PC-9 (cell line): ENCODE measurements around the gene TRPV5. TPM values are rescaled to one million over a fixed set of nuclear protein-coding genes. Genes with fewer than 3 reads are reported as not detected.

Experiments used
- BruUV-seq: library from RNA; stranded (reverse); fragments of 400-500 nt; replicated peaks from 2 replicates; lab custom pipeline; 2021; lab: Mats Ljungman, UMichigan
- CTCF ChIA-PET: fragments of 300-600 bp; sonication (Branson Sonifier 250); formaldehyde crosslinking; loops from one replicate; lab custom pipeline; 2022; ENCODE audit warnings: antibody characterized with exemption; lab: Charles Lee
- POLR2A ChIA-PET: fragments of 300-600 bp; sonication (Branson Sonifier 250); formaldehyde crosslinking; loops from one replicate; lab custom pipeline; 2022; ENCODE audit warnings: antibody characterized with exemption; ENCODE audit not compliant: unreplicated experiment; lab: Charles Lee
- DNase-seq, 2 experiments: peaks; one replicate each; pipeline versions ENCODE4 v3.0.0 to v3.0.0-alpha.2; 2015 to 2022; ENCODE audit warnings: mixed read lengths in 1 of 2
- H2AFZ ChIP-seq: fragments of 200-600 bp; sonication (generic); 2 replicates; pipeline ENCODE4 v1.8.1; 2017; ENCODE audit warnings: antibody characterized with exemption
- H3F3A ChIP-seq: fragments of 200-600 bp; sonication (generic); 2 replicates; pipeline ENCODE4 v1.8.1; 2017; ENCODE audit warnings: antibody characterized with exemption, mild to moderate bottlenecking, low read depth; ENCODE audit not compliant: insufficient read depth
- H3K27ac ChIP-seq: fragments of 200-600 bp; sonication (generic); 2 replicates; pipeline ENCODE4 v1.6.1; 2016; ENCODE audit warnings: mixed run types
- H3K27me3 ChIP-seq: fragments of 200-600 bp; sonication (generic); 2 replicates; pipeline ENCODE4 v1.6.1; 2016; ENCODE audit warnings: low read depth, mixed run types; ENCODE audit not compliant: insufficient read depth
- H3K36me3 ChIP-seq: fragments of 200-600 bp; sonication (generic); 2 replicates; pipeline ENCODE4 v1.6.1; 2016; ENCODE audit warnings: low read depth, mixed run types
- H3K4me1 ChIP-seq: fragments of 200-600 bp; sonication (generic); replicated peaks from 2 replicates; pipeline ENCODE4 v1.6.1; 2016; ENCODE audit warnings: mixed run types; ENCODE audit not compliant: insufficient read depth
- H3K4me2 ChIP-seq: fragments of 200-600 bp; sonication (generic); 2 replicates; pipeline ENCODE4 v1.6.1; 2017; ENCODE audit warnings: mixed run types
- H3K4me3 ChIP-seq: fragments of 200-600 bp; sonication (generic); 2 replicates; pipeline ENCODE4 v1.6.1; 2016; ENCODE audit warnings: mixed run types
- H3K79me2 ChIP-seq: fragments of 200-600 bp; sonication (generic); 2 replicates; pipeline ENCODE4 v1.6.1; 2017; ENCODE audit warnings: low read depth, mixed run types
- H3K9me2 ChIP-seq: fragments of 200-600 bp; sonication (generic); 2 replicates; pipeline ENCODE4 v1.8.1; 2017; ENCODE audit warnings: mild to moderate bottlenecking; ENCODE audit not compliant: insufficient read depth
- H3K9me3 ChIP-seq: fragments of 200-600 bp; sonication (generic); 2 replicates; pipeline ENCODE4 v1.8.1; 2016; ENCODE audit warnings: low read depth; ENCODE audit not compliant: insufficient read depth
- H4K20me1 ChIP-seq: fragments of 200-600 bp; sonication (generic); 2 replicates; pipeline ENCODE4 v1.8.1; 2017; ENCODE audit not compliant: insufficient read depth
- EZH2 ChIP-seq: fragments of 200-600 bp; sonication (generic); IDR thresholded peaks from 2 replicates; pipeline ENCODE4 v1.8.0; 2017; ENCODE audit warnings: antibody characterized with exemption, low read depth
- intact Hi-C: fragments of 100-400 bp; cut with micrococcal nuclease; formaldehyde crosslinking; loops from one replicate; pipeline ENCODE4 v1.10.0; 2022; ENCODE audit not compliant: unreplicated experiment
- total RNA-seq: library from RNA; stranded (reverse); gene quantifications from 2 replicates; pipeline ENCODE4 v1.2.3, GENCODE V29; 2021
- TF ChIP-seq, protein P1 (sequence below): fragments of 200-600 bp; sonication (generic); conservative IDR thresholded peaks from 2 replicates; pipeline ENCODE4 v1.6.1; 2017; ENCODE audit warnings: mixed run types, antibody characterized with exemption, mild to moderate bottlenecking, moderate library complexity

TRPV5 gene
- total RNA-seq, 1 experiment from 2014 or later = not detected

DNA sequence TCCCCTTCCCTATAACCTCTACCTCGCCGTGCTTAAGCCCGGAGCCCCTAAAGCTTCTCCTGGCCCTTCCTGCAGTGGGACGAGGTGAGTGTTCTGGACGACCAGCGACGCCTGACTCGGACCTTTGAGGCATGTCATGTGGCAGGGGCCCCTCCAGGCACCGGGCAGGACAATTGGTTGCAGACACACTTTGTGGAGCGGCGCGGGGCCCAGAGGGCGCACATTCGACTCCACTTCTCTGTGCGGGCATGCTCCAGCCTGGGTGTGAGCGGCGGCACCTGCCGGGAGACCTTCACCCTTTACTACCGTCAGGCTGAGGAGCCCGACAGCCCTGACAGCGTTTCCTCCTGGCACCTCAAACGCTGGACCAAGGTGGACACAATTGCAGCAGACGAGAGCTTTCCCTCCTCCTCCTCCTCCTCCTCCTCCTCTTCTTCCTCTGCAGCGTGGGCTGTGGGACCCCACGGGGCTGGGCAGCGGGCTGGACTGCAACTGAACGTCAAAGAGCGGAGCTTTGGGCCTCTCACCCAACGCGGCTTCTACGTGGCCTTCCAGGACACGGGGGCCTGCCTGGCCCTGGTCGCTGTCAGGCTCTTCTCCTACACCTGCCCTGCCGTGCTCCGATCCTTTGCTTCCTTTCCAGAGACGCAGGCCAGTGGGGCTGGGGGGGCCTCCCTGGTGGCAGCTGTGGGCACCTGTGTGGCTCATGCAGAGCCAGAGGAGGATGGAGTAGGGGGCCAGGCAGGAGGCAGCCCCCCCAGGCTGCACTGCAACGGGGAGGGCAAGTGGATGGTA, 69.5 kb downstream of the TRPV5 start:
- ChIA-PET CTCF (interaction anchor here (1.2 kb wide), 1 partner anchor 10 kb away, joined by 4 read pairs; the partner anchor contains the start of gene EPHB6), POLR2A (no interaction called here)
- no peak for TF ChIP-seq EZH2
- TF ChIP-seq, protein P1, sequence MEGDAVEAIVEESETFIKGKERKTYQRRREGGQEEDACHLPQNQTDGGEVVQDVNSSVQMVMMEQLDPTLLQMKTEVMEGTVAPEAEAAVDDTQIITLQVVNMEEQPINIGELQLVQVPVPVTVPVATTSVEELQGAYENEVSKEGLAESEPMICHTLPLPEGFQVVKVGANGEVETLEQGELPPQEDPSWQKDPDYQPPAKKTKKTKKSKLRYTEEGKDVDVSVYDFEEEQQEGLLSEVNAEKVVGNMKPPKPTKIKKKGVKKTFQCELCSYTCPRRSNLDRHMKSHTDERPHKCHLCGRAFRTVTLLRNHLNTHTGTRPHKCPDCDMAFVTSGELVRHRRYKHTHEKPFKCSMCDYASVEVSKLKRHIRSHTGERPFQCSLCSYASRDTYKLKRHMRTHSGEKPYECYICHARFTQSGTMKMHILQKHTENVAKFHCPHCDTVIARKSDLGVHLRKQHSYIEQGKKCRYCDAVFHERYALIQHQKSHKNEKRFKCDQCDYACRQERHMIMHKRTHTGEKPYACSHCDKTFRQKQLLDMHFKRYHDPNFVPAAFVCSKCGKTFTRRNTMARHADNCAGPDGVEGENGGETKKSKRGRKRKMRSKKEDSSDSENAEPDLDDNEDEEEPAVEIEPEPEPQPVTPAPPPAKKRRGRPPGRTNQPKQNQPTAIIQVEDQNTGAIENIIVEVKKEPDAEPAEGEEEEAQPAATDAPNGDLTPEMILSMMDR = no peak
- Histone ChIP-seq H3K9me2 (no peaks in the 10 kb centered on the region), H3K9me3 (no peaks in the 10 kb centered on the region), H3K27me3 (no peaks in the 10 kb centered on the region), H4K20me1 (no peaks in the 10 kb centered on the region), H3K4me1 (peaks cover 8% of the 10 kb centered on the region), H3K4me3 (no peak overlapping the region), H3K79me2 (no peaks in the 10 kb centered on the region), H3K27ac (no peak overlapping the region), H2AFZ (no peak overlapping the region), H3K4me2 (no peak overlapping the region), H3K36me3 (peaks cover 18% of the 10 kb centered on the region; the same call in 1 of the 2 replicates), H3F3A (peaks cover 10% of the 10 kb centered on the region; the same call in 1 of the 2 replicates)
- intact Hi-C loops = no loop called here
- no TSS peak for BruUV-seq
- DNase-seq = no peak

DNA sequence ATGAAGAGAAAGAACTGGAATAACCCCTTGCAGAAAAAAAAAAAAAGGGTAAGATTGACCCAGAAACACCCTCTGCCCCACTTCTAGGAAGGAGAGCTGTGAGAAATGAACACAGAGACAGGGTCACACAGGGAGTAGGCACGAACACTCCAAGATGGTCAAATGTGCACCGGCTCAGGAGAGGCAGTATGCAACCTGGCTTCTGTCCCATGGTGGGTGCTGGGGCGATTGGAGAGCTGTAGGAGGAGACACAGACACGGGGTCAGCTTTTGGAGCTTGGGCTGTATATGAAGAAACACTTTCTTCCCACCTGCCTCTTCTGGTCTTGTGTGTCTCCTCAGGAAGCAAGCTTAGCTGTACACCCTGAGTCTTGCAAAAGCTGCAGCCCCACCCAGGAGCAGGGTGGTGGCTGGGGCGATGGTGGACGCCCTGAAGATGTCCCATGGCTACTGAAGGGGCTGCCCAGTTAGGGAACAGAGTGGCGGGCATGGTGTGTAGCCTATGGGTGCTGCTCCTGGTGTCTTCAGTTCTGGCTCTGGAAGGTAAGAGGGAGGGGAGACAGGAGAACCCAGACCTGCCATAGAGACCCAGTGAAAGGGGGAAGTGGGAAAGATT, 70.7 kb downstream of the TRPV5 start:
- Histone ChIP-seq H3K27ac (no peak overlapping the region), H3K9me3 (no peaks in the 10 kb centered on the region), H3K79me2 (peaks cover 4% of the 10 kb centered on the region; the same call in 1 of the 2 replicates), H2AFZ (no peak overlapping the region), H3K4me3 (no peak overlapping the region), H3K4me1 (peaks cover 16% of the 10 kb centered on the region), H3K4me2 (no peak overlapping the region), H3K36me3 (peaks cover 14% of the 10 kb centered on the region; the same call in 1 of the 2 replicates), H3K27me3 (no peaks in the 10 kb centered on the region), H3K9me2 (no peaks in the 10 kb centered on the region), H3F3A (peaks cover 10% of the 10 kb centered on the region; the same call in 1 of the 2 replicates), H4K20me1 (no peaks in the 10 kb centered on the region)
- intact Hi-C loops = no loop called here
- no peak for TF ChIP-seq EZH2
- TF ChIP-seq, protein P1 = no peak
- ChIA-PET POLR2A (interaction anchor here (0.7 kb wide), 1 partner anchor 55 kb away, joined by 3 read pairs; no protein-coding TSS in a partner anchor), CTCF (interaction anchor here (0.5 kb wide), 1 partner anchor 442 kb away, joined by 6 read pairs; no protein-coding TSS in a partner anchor)
- no peak for DNase-seq
- BruUV-seq = no TSS peak

DNA sequence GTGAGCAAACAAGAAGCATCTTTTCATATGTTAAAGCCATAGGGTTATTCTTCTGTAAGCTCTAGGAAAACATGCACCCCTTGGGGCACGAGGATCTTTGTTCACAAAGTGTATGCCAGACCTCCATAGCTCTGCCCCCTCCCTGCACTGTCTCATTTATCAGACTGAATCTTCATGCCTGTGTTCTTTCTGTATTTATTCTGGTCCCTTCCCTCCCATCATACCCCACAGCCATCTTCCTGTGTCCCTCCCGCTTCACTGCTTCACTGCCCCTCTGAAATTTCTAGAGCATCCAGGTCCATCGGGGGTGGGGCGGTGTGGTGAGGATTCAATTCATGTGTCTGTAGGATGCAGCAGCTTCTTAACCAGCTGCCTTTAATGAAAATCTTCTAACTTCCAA, 71.2 kb downstream of the TRPV5 start:
- Histone ChIP-seq H3K4me3 (no peak overlapping the region), H3K9me3 (no peaks in the 10 kb centered on the region), H3K4me2 (no peak overlapping the region), H3K36me3 (peaks cover 14% of the 10 kb centered on the region; the same call in 1 of the 2 replicates), H3K79me2 (peaks cover 9% of the 10 kb centered on the region), H3F3A (peaks cover 10% of the 10 kb centered on the region; the same call in 1 of the 2 replicates), H4K20me1 (no peaks in the 10 kb centered on the region), H3K9me2 (no peaks in the 10 kb centered on the region), H3K4me1 (peaks cover 21% of the 10 kb centered on the region), H2AFZ (no peak overlapping the region), H3K27ac (no peak overlapping the region), H3K27me3 (no peaks in the 10 kb centered on the region)
- DNase-seq = no peak
- BruUV-seq = no TSS peak
- CTCF ChIA-PET = interaction anchor here (1.5 kb wide), 1 partner anchor 11 kb away, joined by 3 read pairs; no protein-coding TSS in a partner anchor
- TF ChIP-seq, protein P1 = no peak
- no peak for TF ChIP-seq EZH2
- intact Hi-C loops = no loop called here
- POLR2A ChIA-PET = interaction anchor here (0.7 kb wide), 1 partner anchor 55 kb away, joined by 3 read pairs; no protein-coding TSS in a partner anchor
